Omental fat pad (tissue), 4 donors: ENCODE measurements around the gene CAMK1D. TPM values are rescaled to one million over a fixed set of nuclear protein-coding genes. Genes with fewer than 3 reads are reported as not detected.

Experiments used
- ATAC-seq: fragments of 150-250 bp; one replicate; pipeline ENCODE4 v1.9.1; 2016; ENCODE audit warnings: mild to moderate bottlenecking, moderate library complexity; ENCODE audit not compliant: low FRiP score
- DNase-seq: peaks from one replicate; pipeline ENCODE4 v3.0.0-alpha.2; 2019; ENCODE audit warnings: low spot score
- total RNA-seq, 4 donors: library from RNA; depleted of rRNA; stranded (reverse); fragments of >200 nt; gene quantifications; one replicate each; pipeline ENCODE4 v1.1.0, GENCODE V29; 2016
- TF ChIP-seq, protein P1 (sequence below), 3 donors: fragments of 450-650 bp; IDR thresholded peaks; one replicate each; pipeline ENCODE4 v1.5.1; 2016 to 2017; ENCODE audit warnings: antibody characterized with exemption in 3 of 3, mild to moderate bottlenecking in 3 of 3, moderate library complexity in 2 of 3

Gene CAMK1D
- total RNA-seq, 4 donors from 2014 or later, result 6.0 to 15.8 (median 8.8) TPM

DNA sequence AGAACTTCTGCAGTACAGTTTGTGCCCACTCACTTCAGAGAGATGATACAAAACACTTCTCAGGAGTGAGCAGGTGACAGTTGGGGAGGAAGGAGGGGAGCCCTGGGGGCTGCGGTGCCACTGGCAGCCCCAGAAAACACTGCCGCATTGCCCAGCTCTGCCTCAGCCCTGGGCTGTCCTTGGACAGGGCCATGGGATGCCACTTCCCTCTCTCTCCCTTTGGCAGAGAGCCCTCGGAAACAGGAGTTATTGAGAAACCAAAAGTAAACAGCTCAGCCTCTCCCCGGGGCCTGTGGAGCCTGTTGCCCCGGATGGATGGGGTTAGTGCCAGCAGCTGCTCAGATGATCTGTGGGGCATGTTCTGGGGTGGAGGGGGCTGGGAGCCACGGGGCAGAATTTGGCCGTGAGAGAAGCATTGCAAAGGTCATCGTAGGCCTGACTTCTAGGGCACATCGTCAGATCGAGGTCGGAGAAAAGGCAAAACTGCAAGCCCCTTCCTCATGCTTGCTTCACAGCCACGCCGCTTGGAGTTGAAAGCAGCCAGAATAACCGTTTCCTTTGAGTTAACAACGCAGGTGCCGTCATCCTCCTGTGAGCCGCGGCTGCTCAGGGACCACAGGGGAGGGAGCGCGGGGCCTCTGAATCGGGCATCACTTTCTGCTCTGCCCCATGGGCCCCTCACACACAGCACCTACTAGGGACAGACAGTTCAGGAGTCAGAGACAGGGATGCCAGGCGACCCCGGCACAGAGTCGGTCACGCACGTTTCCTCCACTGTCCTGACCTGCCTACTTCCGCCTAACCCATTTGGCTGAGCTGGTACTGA lies 256.4 kb downstream of the CAMK1D start:
- ATAC-seq (peak; percentile 92), DNase-seq (no peak)

DNA sequence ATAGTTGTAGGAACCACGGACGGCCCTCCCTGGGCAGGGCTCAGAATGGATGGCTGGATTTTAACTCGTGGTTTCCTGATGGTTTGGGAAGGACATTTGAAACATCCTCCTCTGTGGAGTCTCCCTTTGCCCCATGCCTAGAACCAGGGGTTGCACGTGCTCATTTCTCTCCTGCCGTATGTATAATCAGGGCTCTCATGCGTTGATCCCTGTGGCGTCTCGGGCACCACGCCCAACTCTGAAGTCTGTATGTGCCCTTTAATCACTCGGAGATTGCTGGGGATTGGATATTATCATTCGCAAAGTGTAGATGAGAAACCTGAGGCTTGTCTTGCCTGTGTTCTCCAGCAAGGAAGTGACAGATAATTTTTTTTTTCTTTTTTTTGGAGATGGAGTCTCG lies 257.1 kb downstream of the CAMK1D start:
- no peak for DNase-seq
- ATAC-seq, result no peak
- TF ChIP-seq, protein P1, sequence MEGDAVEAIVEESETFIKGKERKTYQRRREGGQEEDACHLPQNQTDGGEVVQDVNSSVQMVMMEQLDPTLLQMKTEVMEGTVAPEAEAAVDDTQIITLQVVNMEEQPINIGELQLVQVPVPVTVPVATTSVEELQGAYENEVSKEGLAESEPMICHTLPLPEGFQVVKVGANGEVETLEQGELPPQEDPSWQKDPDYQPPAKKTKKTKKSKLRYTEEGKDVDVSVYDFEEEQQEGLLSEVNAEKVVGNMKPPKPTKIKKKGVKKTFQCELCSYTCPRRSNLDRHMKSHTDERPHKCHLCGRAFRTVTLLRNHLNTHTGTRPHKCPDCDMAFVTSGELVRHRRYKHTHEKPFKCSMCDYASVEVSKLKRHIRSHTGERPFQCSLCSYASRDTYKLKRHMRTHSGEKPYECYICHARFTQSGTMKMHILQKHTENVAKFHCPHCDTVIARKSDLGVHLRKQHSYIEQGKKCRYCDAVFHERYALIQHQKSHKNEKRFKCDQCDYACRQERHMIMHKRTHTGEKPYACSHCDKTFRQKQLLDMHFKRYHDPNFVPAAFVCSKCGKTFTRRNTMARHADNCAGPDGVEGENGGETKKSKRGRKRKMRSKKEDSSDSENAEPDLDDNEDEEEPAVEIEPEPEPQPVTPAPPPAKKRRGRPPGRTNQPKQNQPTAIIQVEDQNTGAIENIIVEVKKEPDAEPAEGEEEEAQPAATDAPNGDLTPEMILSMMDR (IDR thresholded peaks at IDR 0.05), result no peak

More for the DNA sequence above, 256.4 kb downstream of the CAMK1D start:
- TF ChIP-seq, protein P1 (IDR thresholded peaks at IDR 0.05), result no peak

DNA sequence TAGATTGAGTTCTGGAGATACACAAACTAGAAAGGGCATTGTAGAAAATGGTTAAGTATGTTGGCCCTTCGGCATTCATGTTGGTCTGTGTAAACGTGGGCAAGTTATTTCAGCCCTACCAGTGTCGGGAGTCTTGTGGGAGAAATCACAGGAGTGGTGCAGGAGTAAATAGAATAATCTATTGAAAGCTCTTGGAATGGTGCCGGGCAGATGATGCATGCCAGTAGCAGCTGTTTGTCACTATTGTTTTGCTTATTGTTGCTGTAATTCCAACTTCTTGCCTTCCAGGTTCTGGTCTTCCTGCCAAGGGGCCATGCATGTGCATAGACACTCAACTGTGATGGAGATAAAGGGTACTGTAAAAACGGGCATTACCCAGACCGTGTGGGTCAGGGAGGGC lies 259.4 kb downstream of the CAMK1D start:
- DNase-seq (no peak), ATAC-seq (no peak)
- TF ChIP-seq, protein P1 (IDR thresholded peaks at IDR 0.05), result no peak

DNA sequence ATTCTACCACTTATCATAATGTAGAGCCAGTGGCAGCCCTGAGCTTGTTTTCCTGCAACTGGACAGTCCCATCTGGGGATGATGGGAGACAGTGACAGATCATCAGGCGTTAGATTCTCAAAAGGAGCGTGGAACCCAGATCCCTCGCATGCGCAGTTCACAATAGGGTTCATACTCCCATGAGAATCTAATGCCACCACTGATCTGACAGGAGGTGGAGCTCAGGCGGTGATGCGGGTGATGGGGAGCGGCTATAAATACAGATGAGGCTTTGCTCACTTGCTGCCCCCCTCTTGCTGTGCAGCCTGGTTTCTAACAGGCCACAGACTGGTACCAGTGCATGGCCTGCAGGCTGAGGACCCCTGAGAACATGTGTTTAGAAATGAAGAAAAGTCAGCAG lies 260.1 kb downstream of the CAMK1D start:
- no peak for ATAC-seq
- TF ChIP-seq, protein P1 (IDR thresholded peaks at IDR 0.05), result no peak

DNA sequence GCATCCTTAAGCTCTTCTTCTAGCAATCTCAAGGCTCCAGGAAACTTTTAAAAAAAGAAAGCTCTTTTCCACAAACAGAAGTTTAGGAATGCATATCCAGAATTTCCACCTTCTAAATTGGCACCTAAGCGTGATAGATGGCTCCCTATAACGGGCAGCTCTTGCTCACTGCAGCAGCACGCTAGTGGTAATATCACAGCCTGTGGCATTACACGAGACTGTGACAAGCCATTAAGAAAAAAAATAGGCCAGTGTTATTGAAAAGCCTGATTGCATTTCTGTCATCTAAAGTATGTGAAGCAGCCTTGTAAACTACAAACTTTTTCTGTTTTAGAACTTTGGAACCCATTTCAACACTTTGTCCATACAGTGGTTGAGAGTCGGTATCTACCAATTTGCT lies 263.8 kb downstream of the CAMK1D start:
- ATAC-seq, result no peak

More for the DNA sequence above, 260.1 kb downstream of the CAMK1D start:
- DNase-seq, result no peak

DNA sequence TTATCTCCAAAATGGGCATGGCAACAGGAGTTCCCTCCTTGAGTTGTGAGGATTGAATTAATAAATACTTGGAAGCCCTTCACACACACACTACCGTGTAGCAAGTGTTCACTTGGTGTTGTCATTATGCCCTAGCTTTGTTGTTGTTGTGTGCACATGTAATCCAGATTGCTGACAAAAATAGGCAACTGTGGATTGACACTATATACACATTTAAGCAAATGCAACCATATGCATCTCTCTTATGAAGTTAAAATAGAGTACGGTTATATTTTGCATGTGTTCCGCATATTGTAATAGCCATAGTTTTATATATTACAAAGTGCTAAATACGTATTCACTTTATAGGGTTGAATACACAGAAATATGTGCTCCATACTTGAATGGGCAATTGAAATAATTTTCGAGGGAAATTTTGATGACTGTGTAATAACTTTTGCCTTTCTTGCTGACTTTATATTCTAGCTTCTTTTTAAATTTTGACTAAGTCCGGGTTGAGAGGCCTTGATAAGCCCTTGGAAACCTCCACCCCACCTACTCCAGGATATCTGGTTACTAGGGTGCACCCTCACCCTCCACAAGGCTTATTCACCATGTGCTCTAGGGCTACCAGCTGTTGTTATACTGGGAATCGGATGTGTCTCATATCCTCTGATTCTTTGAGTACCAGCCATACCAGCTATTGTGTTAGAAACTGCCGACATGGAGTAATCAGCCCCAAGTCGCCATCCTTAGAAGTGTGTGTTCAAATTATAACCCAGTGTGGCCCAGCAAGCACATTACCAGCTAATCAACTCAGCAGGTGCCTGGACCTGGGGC lies 265.0 kb downstream of the CAMK1D start:
- DNase-seq (no peak), ATAC-seq (no peak)
- TF ChIP-seq, protein P1 (IDR thresholded peaks at IDR 0.05), result no peak

More for the DNA sequence above, 263.8 kb downstream of the CAMK1D start:
- DNase-seq, result no peak
- TF ChIP-seq, protein P1 (IDR thresholded peaks at IDR 0.05), result no peak
